ENCODE data around the gene CALD1.

GRCh38 chr7:134829380-134829986 is 50.0 kb downstream of the CALD1 start:
- TF ChIP-seq CTCF (IDR thresholded peaks at IDR 0.05; ENCODE audit: insufficient read depth, low read length): no peak
- TF ChIP-seq GABPA (IDR thresholded peaks at IDR 0.05; ENCODE audit: low read depth): no peak
- TF ChIP-seq POLR2AphosphoS5 (IDR thresholded peaks at IDR 0.05; ENCODE audit: low read depth): no peak
- TF ChIP-seq SPI1 (IDR thresholded peaks at IDR 0.05; ENCODE audit: borderline replicate concordance, low read depth): no peak

Data from HL-60 (cell line).